GM18499 (cell line): ENCODE results near the gene MYT1.

Experiments used
- ATAC-seq: cut with Tn5 transposase; IDR thresholded peaks from one replicate; pipeline ENCODE4 v1.9.1; 2021; ENCODE audit warnings: moderate number of reproducible peaks; ENCODE audit not compliant: insufficient read depth, unreplicated experiment

Gene MYT1

DNA sequence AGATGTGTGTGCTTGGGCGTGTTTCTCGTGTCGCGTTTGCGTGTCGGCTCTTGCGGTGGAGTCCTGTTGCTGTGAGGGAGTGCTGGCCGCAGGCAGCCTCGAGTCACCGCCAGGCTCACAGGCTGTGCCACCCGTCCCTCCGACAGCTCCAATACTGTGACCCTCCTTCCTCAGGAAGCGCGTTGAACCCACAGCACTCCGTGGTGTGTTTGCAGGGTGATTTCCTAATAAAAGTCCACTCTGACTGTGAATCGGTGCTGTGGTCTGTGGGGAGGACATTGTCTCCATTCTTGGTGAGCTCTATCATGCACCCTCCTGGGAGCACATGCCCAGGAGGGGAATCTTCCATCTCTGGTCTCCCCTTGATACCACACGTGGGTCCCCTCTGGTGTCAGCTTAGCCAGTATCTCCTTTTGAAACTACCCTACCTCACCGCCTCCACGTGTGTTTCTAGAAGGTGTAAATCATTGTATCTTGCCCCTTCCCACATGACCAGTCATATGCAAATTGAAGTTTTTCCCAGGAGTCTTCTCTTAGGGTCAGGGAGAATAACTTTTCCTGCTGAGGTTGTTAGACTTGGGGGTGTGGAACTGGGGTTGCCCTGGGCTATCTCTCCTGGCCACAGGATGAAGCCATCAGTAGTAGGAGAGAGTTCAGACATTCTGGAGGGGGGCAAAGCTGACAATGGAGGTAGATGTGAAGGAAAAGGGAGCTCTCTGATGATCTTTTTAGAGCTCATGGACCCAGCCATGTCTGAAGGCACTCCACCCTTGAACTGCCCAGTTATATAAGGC, 77.9 kb downstream of the MYT1 start:
- no peak for ATAC-seq

DNA sequence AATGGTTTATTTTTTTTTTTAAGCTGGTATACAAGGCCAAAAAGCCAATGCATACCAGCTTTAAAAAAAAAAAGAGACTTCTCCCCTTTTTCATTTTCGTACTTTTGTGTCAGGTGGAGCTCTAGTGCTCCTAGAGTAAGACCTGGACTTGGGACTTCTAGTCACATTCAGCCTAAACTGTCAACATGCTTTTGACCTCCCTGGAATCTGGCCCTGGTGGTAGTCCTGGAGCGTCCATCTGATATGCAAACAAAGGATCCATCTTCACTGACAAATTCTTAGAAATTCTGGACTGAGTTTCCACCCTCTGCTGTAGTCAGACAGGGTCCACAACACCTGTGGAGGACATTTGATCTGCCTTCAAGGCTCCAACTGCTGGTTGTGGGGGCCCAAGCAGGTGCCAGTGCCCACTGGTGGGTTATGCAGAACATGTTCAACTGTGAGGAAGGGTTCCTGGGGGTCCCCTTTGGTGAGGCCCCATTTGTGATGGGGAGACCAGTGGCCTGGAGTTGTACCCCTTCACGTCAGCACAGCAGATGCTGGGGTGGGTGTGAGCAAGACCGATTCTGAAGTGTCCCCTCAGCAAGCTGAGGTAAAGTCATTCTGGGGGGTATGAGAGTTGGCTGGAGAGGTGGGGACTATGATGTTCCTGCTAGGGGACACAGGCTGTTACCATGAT, 78.7 kb downstream of the MYT1 start:
- ATAC-seq, result no peak

DNA sequence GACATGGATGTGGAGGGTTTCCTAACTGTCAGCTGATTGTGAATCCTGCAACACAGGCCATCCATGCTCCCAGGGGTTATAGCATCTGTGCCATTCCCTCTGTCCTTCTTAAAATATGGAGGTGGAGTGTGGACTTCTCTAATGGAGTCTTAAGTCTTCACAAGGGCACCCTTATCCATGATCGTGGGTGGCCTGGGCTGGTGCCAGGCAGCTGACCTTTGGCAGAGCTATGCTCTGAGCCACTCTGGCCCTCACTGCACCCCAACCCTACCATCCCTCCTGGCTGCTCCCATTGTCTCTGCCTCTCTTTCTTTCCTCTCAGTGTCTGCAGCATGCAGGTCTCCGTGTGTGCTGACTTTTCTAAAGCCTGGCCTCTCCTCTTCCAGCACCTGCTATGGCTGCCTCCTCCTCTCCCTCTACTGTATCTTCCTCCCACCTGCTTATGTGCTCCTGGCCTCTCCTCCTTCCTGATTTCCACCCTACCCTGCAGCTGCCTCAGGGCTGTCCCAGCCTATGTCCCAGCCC, 80.1 kb downstream of the MYT1 start:
- no peak for ATAC-seq

DNA sequence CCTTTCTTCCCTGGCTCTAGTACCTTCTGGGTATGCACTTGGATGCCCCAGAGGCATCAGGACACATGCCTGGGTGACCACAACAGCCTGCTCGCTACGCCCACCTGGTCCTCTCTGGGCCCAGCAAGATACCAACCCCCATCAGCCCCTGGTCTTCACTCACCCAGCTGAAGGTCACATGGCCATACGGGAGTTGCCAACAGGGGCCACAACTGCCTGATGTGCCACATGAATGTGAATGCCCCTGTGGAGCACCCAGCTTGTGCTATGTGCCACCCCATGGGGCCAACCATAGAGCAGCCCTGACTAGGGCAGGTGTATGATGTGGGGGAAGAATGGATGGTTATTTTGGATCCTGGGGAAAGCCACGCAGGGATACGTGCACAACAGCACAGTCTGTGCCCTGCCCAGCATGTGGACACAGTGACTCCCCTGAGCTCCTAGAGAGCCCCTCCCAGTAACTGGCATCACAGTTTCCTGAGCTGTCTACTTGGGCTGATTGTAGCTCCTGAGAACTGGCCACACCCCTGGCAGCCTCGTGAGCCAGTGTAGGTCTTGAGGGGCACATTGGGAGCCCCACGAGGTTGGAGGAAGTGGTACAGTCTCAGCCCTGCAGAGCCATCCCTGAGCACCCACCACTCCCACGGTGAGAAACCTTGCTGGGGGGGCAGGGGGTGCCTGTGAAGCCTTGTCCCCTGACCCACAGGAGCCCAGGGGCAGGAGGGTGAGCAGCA, 80.8 kb downstream of the MYT1 start:
- ATAC-seq, result no peak

DNA sequence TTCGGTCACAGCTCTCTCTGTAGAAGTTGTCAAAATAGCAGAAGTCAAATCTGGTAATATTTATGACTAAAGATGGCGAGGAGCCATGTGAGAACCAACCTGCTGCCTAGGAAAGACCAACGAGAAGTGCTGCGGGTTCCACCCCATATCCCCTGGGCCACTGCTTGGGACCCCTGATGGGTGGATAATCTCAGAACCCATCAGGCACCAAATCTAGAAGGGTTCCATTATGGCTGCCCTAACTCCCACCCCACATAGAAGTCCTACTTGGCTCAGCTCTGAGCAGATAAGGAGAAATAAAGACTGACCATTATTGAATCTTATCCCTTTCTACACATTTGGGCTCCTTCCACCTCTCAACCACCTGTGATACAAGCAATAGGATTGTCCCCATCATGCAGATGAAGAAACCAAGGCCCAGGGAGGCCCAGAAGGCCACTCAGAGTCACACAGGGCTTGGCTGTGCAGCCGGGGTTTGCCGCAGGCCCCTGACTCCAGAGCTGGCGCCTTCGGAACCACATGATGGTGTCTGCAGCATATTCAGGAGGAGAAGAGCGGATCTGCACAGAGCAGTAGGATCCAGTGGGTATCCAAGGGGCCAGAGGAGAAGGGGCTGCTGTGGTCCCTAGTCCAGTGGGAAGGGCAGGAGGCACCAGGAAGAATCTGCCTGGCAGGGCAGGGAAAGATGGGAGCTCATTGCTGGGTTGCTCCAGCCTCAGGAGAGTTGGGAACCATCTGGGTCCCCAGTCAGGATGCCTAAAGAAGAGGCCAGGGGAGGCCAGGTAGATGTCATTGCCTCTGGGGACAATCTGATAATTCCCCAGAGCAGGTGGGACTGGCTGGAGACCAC, 81.7 kb downstream of the MYT1 start:
- ATAC-seq, result no peak

DNA sequence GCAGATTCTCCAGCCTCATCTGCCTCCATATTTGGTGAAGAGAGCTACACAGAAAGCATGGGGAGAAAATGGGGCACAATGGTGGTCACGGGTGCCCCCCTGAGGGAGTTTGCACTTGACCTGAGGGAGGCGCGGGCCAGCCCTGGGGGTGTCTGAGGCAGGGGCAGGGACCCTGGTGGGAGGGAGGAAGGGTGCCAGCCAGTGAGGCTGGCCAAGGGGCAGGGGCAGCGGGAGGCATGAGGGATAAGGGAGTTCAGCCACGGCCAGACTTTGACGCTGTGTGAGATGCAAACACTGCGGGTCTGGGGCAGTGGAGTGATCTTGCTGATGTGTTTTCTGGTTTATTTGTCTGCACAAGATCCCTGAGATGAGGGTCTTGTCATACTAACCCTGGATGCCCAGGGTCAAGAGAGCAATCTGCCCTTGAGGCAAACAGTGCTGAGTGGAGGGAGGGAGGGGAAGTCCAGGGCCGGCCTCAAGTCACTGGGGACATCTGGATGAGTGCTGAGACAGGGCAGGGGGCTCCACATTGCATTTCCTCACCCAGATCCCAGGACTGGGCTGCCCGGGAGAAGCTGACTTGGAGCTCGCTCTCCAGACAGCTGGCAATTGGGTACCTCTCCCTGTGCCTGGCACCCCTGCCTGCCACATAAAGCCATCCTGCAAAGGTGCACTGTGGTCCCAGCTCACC, 82.5 kb downstream of the MYT1 start:
- ATAC-seq, result no peak

DNA sequence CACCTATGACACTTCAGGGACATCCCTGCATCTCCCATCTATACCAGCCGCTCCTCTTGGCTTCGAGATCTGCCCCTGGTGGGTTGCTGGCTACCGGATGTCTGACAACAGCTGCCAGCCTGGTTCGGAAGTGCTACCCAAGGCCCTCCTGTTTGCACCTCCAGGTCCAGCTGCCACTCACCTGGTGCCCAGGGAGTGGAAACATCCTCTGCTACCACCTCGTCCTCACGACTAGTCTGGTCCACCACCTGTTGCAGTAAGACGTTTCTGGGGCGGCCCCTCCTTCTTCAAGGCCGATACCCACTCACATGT, 83.0 kb downstream of the MYT1 start:
- ATAC-seq, result no peak

DNA sequence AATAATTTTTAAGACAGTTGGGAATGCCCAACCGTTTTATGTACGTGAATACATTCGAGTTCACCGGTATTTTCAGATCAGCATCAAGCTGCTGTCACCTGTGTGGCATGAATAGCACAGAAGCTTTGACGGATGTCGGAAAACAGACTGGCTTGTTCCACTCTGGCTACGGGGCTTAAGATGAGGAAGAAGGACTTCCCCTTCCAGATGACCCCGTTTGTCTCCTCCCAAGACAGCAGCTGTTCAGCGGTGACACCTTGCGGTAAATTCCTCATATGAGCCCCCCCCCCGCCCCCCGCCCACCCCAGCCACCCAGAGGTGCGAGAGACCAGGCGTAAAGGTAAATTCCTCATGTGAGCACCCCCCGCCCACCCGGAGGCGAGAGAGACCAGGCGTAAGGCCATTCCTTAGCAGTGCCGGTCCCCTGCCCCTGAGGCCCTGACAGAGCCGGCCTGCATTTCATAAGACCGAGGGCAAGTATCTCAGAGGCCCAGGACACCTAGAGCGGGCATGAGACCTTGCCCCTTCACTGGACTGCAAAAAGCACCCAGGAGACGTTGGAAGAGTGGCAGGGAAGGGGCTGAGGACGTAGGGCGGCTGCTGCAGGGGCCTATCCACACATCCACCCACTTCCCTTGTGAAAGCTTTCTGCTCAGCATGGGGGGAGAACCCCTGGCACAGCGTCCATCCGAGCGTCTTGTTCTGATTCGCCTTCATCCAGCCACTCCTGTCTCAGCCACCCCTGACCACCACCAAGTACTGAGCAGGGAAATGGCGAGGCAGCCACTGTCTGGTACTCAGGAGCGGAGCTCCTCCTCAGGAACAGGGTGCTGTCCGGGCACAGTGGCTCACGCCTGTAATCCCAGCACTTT, 84.0 kb downstream of the MYT1 start:
- ATAC-seq, result no peak

DNA sequence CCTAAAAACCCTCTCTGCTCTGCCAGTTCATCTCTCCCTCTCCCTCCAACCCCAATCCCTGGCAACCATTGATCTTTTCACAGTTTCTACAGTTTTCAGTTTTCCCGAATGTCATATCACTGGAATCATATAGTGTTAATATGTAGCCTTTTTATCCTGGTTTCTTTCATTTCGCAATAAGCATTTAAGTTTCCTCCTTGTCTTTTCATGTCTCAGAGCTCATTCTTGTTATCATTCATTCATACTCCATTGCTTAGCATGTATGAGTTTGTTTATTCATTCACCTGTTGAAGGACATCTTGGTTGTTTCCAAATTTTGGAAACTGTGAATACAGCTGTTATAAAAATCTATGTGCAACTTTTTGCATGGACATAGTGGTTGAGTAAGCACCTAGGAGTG, 85.8 kb downstream of the MYT1 start:
- no peak for ATAC-seq

DNA sequence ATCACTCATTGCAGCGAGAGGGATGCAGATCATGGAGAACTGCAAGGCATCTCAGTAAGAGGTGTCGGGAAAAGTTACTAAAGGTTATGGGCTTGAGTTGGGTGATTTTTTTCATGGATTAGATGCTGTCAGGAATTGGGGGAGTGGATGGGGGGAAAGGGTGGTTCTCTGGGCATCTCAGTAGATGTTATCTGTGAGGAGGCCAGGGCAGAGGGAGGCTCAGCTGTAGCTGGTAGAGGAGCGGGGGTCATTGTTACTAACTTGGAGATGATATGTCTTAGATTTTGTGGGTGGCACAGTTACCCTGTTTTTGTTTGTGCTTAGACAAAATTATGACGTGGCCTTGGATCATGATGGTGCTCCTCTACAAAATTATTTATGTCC, 88.7 kb downstream of the MYT1 start:
- ATAC-seq, result no peak

DNA sequence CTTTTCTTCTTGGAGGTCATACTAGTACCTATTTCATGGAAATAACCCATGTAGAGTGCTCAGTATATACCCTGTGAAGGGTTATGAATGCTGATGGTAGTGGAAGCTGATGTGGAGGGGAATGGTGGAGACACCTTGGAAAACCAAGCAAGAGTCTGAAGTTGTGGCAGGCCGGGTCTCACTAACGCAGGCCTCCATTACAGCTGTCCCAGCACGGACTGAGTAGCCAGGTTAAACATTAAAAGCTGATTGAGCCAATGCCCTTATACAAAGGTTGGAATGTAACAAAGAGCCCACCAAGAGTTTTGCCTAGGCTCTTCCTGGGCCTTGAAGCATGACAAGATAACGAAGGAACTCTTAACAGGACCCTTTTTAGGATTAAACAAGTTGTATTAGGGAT, 89.2 kb downstream of the MYT1 start:
- no peak for ATAC-seq

DNA sequence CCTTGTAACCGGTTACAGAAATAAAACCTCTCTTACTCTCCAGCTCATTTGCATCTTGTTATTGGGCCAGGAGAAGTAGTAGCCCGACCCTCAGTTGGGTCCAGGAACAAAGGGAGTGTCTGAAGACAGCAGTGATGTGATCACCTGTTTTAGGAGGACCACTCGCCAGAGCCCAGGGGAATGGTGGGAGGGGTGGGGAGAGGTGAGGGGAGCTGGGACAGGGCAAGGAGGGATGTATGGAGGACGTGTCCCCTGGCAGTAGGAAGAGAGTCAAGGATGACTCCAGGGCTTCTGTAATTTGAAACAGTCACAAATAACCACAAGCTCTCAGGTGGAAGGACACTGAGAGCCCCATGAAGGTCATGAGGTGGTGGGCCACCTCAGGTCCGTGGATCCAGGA, 89.9 kb downstream of the MYT1 start:
- ATAC-seq, result no peak

DNA sequence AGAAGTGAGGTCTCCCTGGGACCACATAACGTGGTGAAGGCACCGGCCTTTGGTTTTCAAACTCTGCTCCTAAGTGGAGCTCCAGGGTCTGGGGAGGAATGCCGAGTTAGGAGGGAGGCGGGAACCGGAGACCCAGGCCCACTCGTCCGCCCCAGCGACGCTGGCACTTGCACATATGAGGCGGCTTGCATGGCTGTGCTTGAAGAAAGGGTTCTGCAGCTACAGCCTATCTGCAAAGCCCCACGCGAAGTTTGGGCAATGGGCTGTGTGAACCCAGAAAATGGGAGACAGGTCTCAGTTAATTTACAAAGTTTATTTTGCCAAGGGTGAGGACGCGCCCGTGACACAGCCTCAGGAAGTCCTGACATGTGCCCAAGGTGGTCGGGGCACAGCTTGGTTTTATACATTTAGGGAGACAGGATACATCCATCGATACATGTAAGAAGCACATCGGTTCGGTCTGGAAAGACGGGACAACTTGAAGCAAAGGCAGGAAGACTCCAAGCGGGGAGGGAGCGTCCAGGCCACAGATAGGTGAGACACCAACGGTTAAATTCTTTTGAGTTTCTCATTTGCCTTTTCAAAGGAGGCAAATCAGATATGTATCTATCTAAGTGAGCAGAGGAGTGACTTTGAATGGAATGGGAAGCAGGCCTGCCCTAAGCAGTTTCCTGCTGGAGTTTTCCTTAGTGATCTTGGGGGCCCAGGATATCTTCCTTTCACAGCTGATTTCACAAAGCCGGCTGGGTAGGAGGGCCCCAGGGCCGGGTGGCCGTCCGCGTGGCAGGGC, 90.5 kb downstream of the MYT1 start:
- no peak for ATAC-seq

DNA sequence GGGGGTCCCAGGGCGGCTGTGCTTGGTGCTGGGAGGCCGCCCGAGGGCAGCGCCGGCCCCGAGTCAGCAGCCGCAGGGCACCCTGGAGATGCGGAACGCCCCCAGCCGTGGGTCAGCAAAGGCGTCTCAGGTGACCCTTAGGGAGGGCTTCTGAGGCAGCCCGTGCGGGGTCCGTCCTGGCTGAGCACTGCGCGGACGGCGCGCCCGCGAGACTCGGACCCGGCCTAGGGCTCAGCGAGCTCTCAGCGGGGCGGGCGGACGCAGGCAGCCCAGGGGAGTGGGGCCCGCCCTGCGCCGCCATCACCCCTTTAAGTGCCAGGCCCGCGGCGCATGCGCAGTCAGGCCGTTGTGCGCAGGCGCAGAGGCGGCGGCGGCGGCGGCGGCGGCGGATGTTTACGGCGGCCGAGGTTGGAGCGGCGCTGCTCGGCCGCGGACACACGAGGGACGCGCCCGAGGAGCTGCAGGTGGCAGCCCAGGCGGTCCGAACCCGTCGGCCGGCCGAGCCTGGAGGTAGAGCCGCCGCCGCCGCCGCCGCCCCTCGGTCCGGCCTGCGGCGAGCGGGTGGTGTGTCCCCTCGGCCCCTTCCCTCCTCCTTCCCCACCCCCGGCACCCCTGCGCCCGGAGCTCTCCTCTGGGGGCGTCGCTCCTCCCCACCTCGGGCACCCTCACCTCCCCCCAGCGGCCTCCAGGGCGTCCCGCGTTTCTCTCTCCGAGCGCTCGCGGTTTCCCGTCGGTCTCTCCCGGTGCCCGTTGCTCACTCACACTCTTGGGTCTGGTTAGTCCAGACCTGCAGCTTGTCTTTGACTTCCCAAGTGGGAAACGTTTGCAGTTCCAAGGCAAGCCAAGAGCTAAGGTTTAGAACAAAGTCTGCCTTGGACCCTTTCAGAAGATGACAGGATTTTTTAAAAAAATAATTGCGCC, 91.4 kb downstream of the MYT1 start, which contains the start of gene PCMTD2:
PCMTD2 (plus strand) TSS at position 388 of the 921 bp plus-strand sequence. CDS start 4,218 bp downstream, outside the sequence.
- ATAC-seq, result no peak

DNA sequence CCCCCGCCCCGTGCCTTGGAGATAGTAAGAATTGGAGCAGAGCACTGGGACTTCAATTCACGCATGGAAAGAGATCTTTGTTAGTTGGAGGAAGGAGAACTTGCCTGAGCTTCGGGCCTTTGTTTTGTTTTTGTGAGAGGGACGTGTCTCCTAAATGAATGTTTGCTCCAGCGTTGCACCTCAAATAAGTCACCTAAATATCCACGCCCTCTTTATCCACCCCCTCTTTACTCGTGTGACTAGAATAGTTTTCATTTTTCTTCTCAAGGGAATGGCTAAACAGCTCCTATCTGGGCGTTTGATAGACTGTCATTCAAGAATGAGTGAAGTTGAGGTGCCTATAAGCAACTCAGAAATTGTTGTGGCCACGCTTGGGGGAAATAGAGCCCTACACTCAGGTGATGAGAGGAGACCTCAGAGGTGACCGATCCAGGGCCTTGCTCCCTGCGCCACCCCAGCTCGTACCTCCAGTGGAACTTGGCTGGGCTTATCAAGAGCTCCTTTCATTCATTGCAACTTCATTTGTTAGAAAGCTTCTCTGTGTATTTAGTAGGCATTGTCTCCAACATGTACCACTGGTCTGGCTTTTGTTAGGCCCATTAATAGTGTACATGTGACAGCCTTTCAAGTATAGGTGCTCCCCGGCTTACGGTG, 92.2 kb downstream of the MYT1 start:
- ATAC-seq, result no peak

DNA sequence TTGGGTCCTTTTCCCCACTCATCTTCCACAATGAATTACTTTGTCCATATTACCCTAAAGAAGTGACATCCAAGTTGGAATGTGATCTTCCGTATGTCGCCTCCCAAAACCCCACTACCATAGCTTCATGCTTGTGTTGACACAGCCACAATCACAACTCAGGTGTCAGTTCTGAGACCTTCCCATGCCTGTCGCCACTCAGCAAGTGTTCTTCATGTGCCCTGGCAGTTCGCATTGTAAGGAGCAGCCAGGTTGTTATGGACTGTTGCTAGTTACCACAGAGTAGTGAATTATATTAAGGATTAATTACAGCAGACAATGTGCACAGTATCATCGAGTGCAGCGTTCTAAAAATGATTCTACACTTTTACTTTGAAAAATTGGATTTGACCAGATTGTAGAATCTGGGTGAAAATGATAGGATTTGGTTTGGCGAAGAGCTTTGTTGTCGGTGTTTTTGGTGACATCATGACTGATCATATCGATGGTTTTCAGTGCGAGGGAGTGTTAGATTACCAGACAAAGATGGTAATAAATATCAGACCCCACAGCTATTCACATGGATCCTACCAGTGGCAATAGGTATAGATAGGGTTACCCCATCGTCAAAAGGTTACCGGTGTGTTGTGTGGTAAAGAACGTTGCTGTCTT, 93.0 kb downstream of the MYT1 start:
- ATAC-seq, result no peak
